GM13976 (cell line): Measurements from ENCODE around the gene MAML2.
"Not testable (repeated sequence)": the region's sequence is repeated elsewhere in the genome, so short reads cannot be mapped to it uniquely, and the experiment has no call there.

Source experiments
- DNase-seq: peaks from one replicate; pipeline ENCODE4 v3.0.0; 2012; ENCODE audit warnings: low spot score
- in situ Hi-C: fragments of 300-500 bp; cut with MboI; formaldehyde crosslinking; loops from one replicate; pipeline ENCODE4 v1.12.0; 2022; ENCODE audit warnings: low sequenced_read_pairs, mixed read lengths, inconsistent platforms; ENCODE audit not compliant: unreplicated experiment
- TF ChIP-seq, protein P1 (sequence below): IDR thresholded peaks from 2 replicates; pipeline ENCODE4 v1.5.1; 2012; ENCODE audit warnings: borderline replicate concordance, mild to moderate bottlenecking; ENCODE audit not compliant: insufficient read depth; ENCODE audit errors: extremely low read depth, missing control alignments, control extremely low read depth

MAML2 gene

DNA sequence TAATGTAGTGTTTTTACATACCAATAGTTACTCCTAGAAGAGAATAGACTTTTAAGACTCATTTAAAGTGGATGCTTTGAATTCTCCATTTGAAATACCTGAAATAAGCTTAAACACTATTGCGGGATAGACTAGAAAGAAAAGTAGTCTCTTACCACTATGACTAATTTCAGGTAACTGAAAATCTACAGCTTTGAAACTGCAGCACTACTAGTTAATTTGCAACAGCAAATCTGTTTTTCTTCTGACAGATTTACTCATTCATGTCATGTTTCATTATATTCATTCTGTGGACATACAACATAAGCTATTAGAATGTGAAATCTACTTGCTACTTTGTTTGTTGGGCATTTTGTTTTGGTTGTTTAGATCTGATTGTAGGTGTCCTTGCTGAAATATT is 153.6 kb downstream of the MAML2 start:
- no peak for DNase-seq
- in situ Hi-C loops, result no loop called here
- TF ChIP-seq, protein P1, sequence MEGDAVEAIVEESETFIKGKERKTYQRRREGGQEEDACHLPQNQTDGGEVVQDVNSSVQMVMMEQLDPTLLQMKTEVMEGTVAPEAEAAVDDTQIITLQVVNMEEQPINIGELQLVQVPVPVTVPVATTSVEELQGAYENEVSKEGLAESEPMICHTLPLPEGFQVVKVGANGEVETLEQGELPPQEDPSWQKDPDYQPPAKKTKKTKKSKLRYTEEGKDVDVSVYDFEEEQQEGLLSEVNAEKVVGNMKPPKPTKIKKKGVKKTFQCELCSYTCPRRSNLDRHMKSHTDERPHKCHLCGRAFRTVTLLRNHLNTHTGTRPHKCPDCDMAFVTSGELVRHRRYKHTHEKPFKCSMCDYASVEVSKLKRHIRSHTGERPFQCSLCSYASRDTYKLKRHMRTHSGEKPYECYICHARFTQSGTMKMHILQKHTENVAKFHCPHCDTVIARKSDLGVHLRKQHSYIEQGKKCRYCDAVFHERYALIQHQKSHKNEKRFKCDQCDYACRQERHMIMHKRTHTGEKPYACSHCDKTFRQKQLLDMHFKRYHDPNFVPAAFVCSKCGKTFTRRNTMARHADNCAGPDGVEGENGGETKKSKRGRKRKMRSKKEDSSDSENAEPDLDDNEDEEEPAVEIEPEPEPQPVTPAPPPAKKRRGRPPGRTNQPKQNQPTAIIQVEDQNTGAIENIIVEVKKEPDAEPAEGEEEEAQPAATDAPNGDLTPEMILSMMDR, result no peak

DNA sequence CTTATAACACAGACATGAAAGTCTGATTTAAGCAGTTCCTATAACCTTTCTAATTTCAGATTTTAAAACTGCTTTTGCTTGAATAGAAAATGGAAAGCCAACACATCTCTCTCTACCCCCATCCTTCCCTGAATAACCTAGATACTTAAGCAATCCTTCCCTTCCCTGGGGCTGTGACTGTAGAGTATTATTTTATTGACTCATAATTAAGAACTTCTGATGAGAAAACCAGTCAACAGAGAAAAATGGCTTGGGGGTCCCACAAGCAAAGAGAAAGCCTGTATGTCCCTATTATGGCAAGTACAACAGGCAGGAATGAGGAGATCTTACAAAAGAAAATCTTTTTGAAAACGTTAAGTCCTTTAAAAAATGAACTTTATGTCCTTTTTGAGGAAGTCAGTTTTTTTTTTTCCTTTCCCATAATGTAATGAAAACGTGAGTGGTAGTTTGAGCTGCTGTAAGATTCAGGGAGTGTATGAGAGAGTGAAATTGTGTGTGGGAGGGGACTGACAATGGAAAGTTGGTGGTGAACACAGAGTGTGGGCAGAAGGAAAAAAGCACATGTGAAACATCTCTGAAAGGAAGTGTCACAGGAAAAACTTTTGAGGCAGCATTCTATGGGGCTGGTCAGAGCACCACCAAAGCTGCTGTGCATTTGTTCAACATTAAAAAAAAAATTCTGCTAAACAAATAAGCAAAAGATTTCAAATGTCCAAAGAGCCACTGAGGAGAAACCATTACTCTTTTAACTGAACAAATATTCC is 154.6 kb downstream of the MAML2 start:
- DNase-seq, result peak; percentile 52
- TF ChIP-seq, protein P1, result no peak
- in situ Hi-C loops, result no loop called here

DNA sequence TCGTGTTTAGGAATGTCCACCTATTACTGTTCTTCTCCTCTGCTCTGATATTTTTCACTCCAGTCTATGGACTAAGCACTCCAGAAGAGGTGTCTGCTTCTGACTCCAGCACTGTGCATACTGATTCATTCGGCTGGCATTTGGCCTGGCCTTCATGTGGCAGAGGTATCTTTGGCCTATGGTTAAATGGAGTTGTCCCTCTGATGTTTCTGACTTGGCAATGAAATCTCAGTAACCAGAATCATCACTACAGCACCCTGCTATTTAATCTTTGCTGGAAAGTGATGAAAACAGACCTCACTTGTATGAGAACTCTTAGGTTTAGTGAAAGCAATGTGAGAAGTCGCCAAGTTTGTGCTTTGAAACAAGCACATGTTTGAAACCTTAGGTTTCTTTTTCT is 155.2 kb downstream of the MAML2 start:
- TF ChIP-seq, protein P1, result no peak
- in situ Hi-C loops, result no loop called here
- DNase-seq, result no peak

DNA sequence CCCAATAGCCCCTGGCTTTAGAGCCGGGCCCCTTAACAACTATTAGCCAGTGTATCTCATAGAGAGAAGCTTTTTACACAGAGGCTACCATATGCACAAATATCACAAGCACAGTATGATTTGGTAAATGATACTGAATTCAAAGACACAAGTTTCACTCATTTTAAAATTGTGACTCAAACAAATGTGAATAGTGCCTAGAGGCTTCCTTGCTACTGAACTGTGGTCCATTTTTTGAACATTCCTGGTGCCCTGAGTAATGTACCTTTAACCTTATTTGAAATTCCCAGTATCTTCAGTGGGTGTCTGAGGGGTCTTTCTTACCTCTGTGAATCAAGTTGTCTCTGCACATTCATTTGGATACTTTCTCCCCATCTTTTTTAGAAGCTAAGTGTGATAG is 156.2 kb downstream of the MAML2 start:
- DNase-seq, result no peak
- in situ Hi-C loops, result no loop called here
- TF ChIP-seq, protein P1, result no peak

DNA sequence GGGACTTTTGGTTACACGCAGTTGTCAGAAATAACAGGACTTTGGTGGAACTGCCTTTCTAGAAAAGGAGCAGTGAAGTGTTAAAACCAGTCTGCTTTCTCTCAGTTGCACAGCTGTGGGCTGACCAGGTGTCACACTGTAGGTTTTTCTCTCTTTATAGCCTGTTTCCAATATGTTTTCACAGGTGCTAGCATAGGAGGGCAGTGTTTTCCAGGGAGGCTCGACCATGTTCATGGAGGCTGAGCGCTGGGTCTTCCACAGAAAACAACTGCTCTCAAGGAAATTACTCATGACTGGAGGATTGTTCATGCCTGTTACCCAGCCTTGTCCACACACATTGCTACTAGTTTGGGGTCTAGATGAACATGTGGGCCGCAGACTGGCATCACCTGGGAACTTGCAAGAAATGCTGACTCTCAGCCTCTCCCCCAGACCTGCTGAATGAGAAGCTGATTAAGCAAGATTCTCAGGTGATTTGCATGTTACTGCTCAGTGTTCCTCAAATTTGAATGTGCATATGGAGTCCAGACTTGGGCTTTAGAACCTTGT is 157.7 kb downstream of the MAML2 start:
- in situ Hi-C loops, result no loop called here
- DNase-seq, result peak; percentile 55
- TF ChIP-seq, protein P1, result no peak

DNA sequence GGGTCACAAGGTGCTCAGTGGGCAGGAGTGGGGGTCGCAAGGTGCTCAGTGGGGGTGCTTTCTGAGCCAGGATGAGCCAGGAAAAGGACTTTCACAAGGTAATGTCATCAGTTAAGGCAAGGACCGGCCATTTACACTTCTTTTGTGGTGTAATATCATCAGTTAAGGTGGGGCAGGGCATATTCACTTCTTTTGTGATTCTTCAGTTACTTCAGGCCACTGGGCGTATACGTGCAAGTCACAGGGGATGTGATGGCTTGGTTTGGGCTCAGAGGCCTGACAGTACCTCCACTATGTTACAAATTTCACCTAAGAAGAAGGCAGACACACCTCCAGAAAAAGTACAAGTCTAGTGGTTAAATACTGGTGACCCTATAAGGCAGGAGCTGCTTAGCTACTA is 162.1 kb downstream of the MAML2 start:
- in situ Hi-C loops, DNase-seq: not testable (repeated sequence)

DNA sequence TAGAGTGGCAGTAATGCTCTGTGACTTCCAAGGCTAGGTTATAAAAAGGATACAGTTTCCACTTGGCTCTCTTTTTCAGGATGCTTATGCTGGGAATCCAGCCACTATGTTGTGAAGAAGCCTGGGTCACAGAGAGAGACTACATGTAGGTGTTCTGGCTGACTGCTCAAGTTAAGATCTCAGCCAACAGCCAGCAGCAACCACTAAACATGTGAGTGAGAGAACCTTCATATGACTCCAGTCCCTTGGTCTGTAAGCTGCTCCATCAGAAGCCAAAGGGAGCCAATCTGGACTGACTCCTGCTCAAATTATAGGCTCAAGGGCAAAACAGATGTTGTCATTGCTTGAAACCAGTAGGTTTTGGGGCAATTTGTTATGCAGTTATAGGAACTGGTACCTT is 162.7 kb downstream of the MAML2 start:
- no peak for DNase-seq
- TF ChIP-seq, protein P1, result no peak
- in situ Hi-C loops, result no loop called here
